Activated T-cell treated with anti-CD3 and anti-CD28 coated beads, Interleukin-2, amount 50 U/mL, for 48 hours (primary cell): ENCODE results near the gene LCN1.
"Not testable (repeated sequence)": the region's sequence is repeated elsewhere in the genome, so short reads cannot be mapped to it uniquely, and the experiment has no call there.

Source experiments
- DNase-seq, 2 experiments: peaks; one replicate each; pipeline ENCODE4 v3.0.0-alpha.2; 2020

The LCN1 gene

GRCh38 chr9:135549478-135550343 lies 28.5 kb downstream of the LCN1 start:
- not testable (repeated sequence) for DNase-seq

- no peak for DNase-seq
These were observed 29.2 kb downstream of the LCN1 start for GRCh38 chr9:135550344-135550918.

- DNase-seq: no peak
These were observed 29.8 kb downstream of the LCN1 start for GRCh38 chr9:135551031-135551430.

- DNase-seq: no peak
These were observed 30.2 kb downstream of the LCN1 start for GRCh38 chr9:135551456-135551855.

- no peak for DNase-seq
These were observed 30.9 kb downstream of the LCN1 start for GRCh38 chr9:135552021-135552697.

- no peak for DNase-seq
These were observed 31.5 kb downstream of the LCN1 start for GRCh38 chr9:135552698-135553171.

- no peak for DNase-seq
These were observed 33.5 kb downstream of the LCN1 start for GRCh38 chr9:135554718-135555117.

GRCh38 chr9:135555203-135555602 lies 34.0 kb downstream of the LCN1 start:
- no peak for DNase-seq

- no peak for DNase-seq
These were observed 34.7 kb downstream of the LCN1 start for GRCh38 chr9:135555910-135556309.

GRCh38 chr9:135559606-135560005 lies 38.4 kb downstream of the LCN1 start:
- no peak for DNase-seq

- DNase-seq: no peak
These were observed 40.4 kb downstream of the LCN1 start, which contains the start of gene PAEP for GRCh38 chr9:135561391-135562234. Gene PAEP (plus strand): TSS chr9:135561756.

GRCh38 chr9:135562235-135562745 lies 41.0 kb downstream of the LCN1 start:
- DNase-seq: no peak

GRCh38 chr9:135563039-135563476 lies 41.8 kb downstream of the LCN1 start:
- DNase-seq: no peak

GRCh38 chr9:135563858-135564257 lies 42.6 kb downstream of the LCN1 start:
- no peak for DNase-seq

- DNase-seq: no peak
These were observed 43.9 kb downstream of the LCN1 start for GRCh38 chr9:135565141-135565628.

- no peak for DNase-seq
These were observed 44.4 kb downstream of the LCN1 start for GRCh38 chr9:135565636-135566035.

GRCh38 chr9:135566552-135566951 lies 45.3 kb downstream of the LCN1 start:
- no peak for DNase-seq

GRCh38 chr9:135567311-135567710 lies 46.1 kb downstream of the LCN1 start:
- no peak for DNase-seq

- no peak for DNase-seq
These were observed 46.8 kb downstream of the LCN1 start for GRCh38 chr9:135568026-135568425.

- DNase-seq: no peak
These were observed 49.2 kb downstream of the LCN1 start for GRCh38 chr9:135570456-135570855.

GRCh38 chr9:135572233-135572632 lies 51.0 kb downstream of the LCN1 start:
- no peak for DNase-seq

GRCh38 chr9:135573124-135573523 lies 51.9 kb downstream of the LCN1 start:
- DNase-seq: no peak
